Right atrium auricular region (tissue), 2 donors: ENCODE results near the gene C22orf23. TPM values are rescaled to one million over a fixed set of nuclear protein-coding genes. Genes with fewer than 3 reads are reported as not detected.

Experiments used
- DNase-seq: peaks from one replicate; pipeline ENCODE4 v3.0.0-alpha.2; 2019; ENCODE audit warnings: low spot score
- H3K27ac ChIP-seq, 2 donors: fragments of 200-600 bp; sonication (generic); 1 replicate in 1 of 2; 2 replicates in 1 of 2; pipeline ENCODE4 v1.5.1; 2016 to 2019
- H3K27me3 ChIP-seq, 2 donors: fragments of 200-600 bp; sonication (generic); one replicate each; pipeline versions ENCODE4 v1.5.1 to v1.6.0; 2017 to 2019
- H3K36me3 ChIP-seq: fragments of 200-600 bp; sonication (generic); one replicate; pipeline ENCODE4 v1.5.1; 2016
- H3K4me1 ChIP-seq, 2 donors: fragments of 200-600 bp; sonication (generic); one replicate each; pipeline versions ENCODE4 v1.5.1 to v1.6.0; 2017 to 2019
- H3K4me3 ChIP-seq, 2 donors: fragments of 200-600 bp; sonication (generic); 1 replicate in 1 of 2; 2 replicates in 1 of 2; pipeline ENCODE4 v1.5.1; 2017 to 2019; ENCODE audit warnings: mild to moderate bottlenecking in 1 of 2, moderate library complexity in 1 of 2
- H3K9me3 ChIP-seq, 2 donors: fragments of 200-600 bp; sonication (generic); one replicate each; pipeline ENCODE4 v1.5.1; 2019
- CTCF ChIP-seq, 2 donors: fragments of 200-600 bp; sonication (generic); IDR thresholded peaks; one replicate each; pipeline ENCODE4 v1.5.1; 2019; ENCODE audit warnings: antibody characterized with exemption in 2 of 2
- total RNA-seq, 2 donors: library from RNA; depleted of rRNA; stranded (reverse); fragments of >200 nt; gene quantifications; one replicate each; pipeline ENCODE4 v1.1.0, GENCODE V29; 2016

C22orf23 gene
- total RNA-seq = under 1 TPM in 1 of 2 donors, not detected in 1; 0.39 TPM

- Histone ChIP-seq H3K4me3 (peak within 1 kb of the TSS; percentile 91), H3K27ac (peak within 1 kb of the TSS; percentile 60 to 79)
- TF ChIP-seq CTCF (IDR thresholded peaks at IDR 0.05) = no peak
Observed at GRCh38 chr22:37953437-37954179, at the start of gene C22orf23, which contains the start of gene POLR2F. TSS of gene C22orf23 (minus strand) at chr22:37953601. CDS start at chr22:37953149, 452 bp downstream. TSS of gene POLR2F (plus strand) at chr22:37953699. CDS start at chr22:37953788, 89 bp downstream.

DNA sequence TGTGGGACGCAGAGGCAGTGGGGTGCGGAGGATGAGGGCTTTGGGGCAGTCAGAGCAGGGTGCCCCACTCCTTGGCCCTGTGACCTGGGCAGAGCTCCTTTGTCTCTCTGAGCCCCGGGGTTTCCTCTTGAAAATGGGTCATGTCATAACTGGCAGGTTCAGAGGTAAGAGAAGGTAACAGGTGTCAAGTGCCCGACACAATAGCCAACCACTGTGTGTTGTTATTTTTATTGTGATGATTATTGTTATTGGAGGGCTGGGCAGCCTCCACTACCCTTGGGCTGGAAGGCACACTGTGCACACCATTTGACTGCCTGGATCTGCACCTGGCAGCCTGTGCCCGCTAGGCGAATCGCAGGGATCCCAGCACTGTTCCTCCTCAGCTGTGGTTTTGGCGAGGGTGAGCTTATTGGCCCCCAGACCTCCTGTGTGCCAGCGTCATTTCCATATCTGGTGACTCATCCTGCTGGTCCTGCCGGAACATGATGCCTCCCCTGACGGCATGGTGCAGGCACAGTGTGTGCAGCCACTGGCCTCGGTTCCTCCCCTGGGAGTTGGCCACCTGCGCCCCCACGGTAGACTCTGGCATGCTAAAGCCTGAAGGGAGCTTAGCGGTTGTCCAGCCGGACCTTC lies 46.4 kb upstream of the C22orf23 start:
- H3K27me3 ChIP-seq = no peaks in the 10 kb centered on the region
- peak overlapping the region in 1 of 2 donors; percentile 11 for H3K27ac ChIP-seq
- no peaks in the 10 kb centered on the region for H3K36me3 ChIP-seq
- DNase-seq = no peak
- H3K4me1 ChIP-seq = peaks cover 0 to 11% of the 10 kb centered on the region in 2 donors
- H3K4me3 ChIP-seq = no peak overlapping the region
- no peak for TF ChIP-seq CTCF (IDR thresholded peaks at IDR 0.05)
- no peaks in the 10 kb centered on the region for H3K9me3 ChIP-seq

More at GRCh38 chr22:37953437-37954179, at the start of gene C22orf23, which contains the start of gene POLR2F:
- Histone ChIP-seq H3K4me1 (peaks cover 0 to 21% of the 10 kb centered on the region in 2 donors), H3K9me3 (no peaks in the 10 kb centered on the region), H3K27me3 (no peaks in the 10 kb centered on the region), H3K36me3 (peaks cover 16% of the 10 kb centered on the region)
- peak; percentile 95 for DNase-seq

DNA sequence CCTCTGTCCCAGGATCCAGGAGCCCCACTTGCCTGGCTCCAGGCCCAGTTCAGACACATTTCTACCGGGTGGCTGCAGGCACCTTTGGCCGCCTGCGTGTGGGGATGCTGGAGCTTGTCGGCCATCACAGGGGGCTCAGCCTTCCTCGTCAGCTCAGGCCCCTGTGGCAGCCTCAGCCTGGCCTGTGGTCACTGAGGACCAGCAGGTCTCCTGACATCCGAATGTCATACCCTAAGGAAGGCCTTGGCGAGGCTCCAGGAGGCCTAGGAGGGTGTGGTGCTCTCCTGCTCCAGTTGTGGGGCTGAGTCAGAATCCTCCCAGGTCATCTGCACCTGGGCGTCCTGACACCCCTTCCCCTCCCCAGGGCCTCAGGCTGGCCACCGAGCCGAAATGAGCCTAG lies 45.8 kb upstream of the C22orf23 start:
- no peaks in the 10 kb centered on the region for H3K27me3 ChIP-seq

GRCh38 chr22:37998543-37998942 lies 45.1 kb upstream of the C22orf23 start:
- DNase-seq = no peak
- H3K27ac ChIP-seq = no peak overlapping the region
- no peak overlapping the region for H3K4me3 ChIP-seq
- H3K9me3 ChIP-seq = no peaks in the 10 kb centered on the region
- TF ChIP-seq CTCF (IDR thresholded peaks at IDR 0.05) = no peak
- H3K27me3 ChIP-seq = no peaks in the 10 kb centered on the region
- peaks cover 0 to 11% of the 10 kb centered on the region in 2 donors for H3K4me1 ChIP-seq
- H3K36me3 ChIP-seq = no peaks in the 10 kb centered on the region

More for the DNA sequence above, 45.8 kb upstream of the C22orf23 start:
- Histone ChIP-seq H3K36me3 (no peaks in the 10 kb centered on the region), H3K4me3 (no peak overlapping the region), H3K27ac (no peak overlapping the region), H3K4me1 (peaks cover 0 to 11% of the 10 kb centered on the region in 2 donors), H3K9me3 (no peaks in the 10 kb centered on the region)
- DNase-seq = no peak
- TF ChIP-seq CTCF (IDR thresholded peaks at IDR 0.05) = no peak

DNA sequence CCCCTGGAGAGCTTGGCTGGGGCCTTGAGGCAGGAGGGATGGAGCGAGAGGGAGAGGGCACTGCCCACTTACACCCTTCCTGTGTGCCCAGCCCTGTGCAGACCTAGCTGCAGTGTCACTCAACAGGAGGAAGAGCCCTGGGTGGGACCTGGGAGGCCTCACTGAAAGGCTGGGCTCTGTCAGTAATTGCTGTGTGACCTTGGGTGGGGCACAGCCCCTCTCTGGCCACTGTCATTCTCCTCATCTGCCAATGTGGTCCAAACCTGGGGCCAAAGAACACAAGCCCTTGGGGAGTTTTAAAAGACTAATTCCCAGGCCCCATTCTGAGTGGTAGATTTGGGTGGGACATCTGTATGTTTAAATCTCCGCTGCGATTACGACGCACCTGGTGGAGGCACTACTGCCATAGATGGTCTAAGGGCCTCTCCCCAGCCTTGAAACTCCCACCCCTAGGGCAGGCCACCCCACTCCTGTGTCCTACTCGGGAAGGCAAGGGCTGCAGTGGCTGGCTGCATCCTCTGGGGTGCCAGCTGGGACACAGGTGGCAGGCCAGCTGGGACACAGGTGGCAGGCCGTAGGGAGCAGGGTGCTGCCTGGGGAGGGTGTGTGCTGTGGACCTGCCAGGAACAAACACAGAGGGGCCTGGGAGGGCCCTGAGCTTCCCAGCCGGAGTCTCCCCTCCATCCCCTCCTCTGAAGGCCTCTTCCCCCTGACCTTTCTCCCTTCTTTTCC lies 43.3 kb upstream of the C22orf23 start:
- Histone ChIP-seq H3K27me3 (no peaks in the 10 kb centered on the region), H3K27ac (no peak overlapping the region), H3K4me3 (no peak overlapping the region), H3K36me3 (no peaks in the 10 kb centered on the region), H3K9me3 (no peaks in the 10 kb centered on the region), H3K4me1 (peaks cover 0 to 11% of the 10 kb centered on the region in 2 donors)
- no peak for TF ChIP-seq CTCF (IDR thresholded peaks at IDR 0.05)
- DNase-seq = no peak
